ENCODE data around the gene MIPOL1. TPM values are rescaled to one million over a fixed set of nuclear protein-coding genes. Genes with fewer than 3 reads are reported as not detected.

Gene MIPOL1
- total RNA-seq, 4 donors from 2014 or later = 17.0 to 43.4 (median 30.2) TPM

GRCh38 chr14:37585101-37585511 lies 387.4 kb downstream of the MIPOL1 start:
- DNase-seq = no peak
- Histone ChIP-seq H3K27ac (no peak overlapping the region), H3K4me1 (peaks cover 16 to 21% of the 10 kb centered on the region in 2 donors), H3K4me3 (replicated peaks in 1 of 3) (no peak overlapping the region), H3K27me3 (peaks cover 72% of the 10 kb centered on the region), H3K36me3 (no peaks in the 10 kb centered on the region), H3K9me3 (no peaks in the 10 kb centered on the region)
- intact Hi-C loops (cut with DNase I) = no loop called here
- 12 to 15% methylated on average over 19 to 21 of the region's 23 CpGs for WGBS, 2 donors
- TF ChIP-seq CTCF (IDR thresholded peaks at IDR 0.05) (no peak), POLR2A (IDR thresholded peaks at IDR 0.05) (no peak)

DNA sequence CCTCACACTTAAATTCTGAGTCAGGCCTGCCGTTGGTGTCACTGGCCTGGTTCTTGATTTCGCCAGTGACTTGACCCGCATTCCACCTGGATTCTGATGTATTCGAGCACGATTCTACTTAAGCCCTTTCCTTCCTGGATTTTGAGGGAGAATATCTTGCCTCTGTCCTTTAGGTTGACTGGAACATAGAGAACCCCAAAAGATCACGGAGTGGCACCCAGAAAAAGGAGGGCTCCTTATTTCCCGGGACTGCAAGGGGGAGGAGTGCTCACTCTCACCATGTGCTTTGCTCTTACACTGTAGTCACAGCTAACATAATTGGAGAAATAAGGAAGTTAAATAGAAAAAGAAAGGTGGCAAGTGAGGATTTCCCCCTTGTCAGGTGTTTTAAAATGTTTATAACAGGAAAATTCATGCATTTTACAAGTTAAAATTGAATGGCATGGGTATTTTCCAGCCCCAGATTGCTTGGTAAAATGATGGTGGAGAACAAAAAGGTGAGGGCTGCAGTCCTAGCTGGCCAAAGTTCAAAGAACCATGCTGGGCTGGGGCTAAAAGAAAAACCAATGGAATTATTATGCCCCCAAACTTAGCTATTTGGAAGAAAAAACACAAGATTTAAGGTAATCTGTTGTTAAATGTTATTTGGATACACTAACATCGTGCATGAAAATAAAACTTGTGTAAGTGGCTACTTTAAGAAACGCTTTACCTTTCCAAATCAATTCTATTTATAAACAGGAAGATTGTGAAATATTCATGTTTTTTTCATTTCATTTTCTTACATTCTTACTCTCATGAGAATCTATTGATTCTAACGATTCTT lies 388.4 kb downstream of the MIPOL1 start:
- intact Hi-C loops (cut with DNase I) = no loop called here
- H3K36me3 ChIP-seq = no peaks in the 10 kb centered on the region
- no peak for DNase-seq
- H3K4me3 ChIP-seq (replicated peaks in 1 of 3) = no peak overlapping the region
- no peaks in the 10 kb centered on the region for H3K9me3 ChIP-seq
- H3K27ac ChIP-seq = no peak overlapping the region
- TF ChIP-seq POLR2A (IDR thresholded peaks at IDR 0.05) (no peak), CTCF (IDR thresholded peaks at IDR 0.05) (no peak)
- H3K27me3 ChIP-seq = peaks cover 83% of the 10 kb centered on the region
- WGBS, 2 donors = 28 to 34% methylated on average over 10 of the region's 10 CpGs
- peaks cover 16 to 21% of the 10 kb centered on the region in 2 donors for H3K4me1 ChIP-seq

DNA sequence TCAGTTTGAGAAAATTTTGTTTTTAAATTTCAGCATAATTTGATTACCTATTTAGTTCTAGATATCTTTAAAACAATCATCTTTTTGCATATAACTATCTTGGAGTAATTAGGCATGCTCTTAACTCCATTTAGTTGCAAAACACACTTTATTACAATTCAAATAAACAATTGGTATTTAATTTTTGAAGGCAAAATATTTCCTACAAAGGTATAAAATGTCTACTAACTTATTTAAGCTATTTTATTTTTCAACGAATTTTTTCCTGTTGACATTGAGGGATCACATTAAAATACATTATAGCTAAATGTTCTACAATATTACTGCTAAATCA lies 389.0 kb downstream of the MIPOL1 start:
- Histone ChIP-seq H3K9me3 (no peaks in the 10 kb centered on the region), H3K4me3 (replicated peaks in 1 of 3) (no peak overlapping the region), H3K4me1 (peaks cover 20 to 25% of the 10 kb centered on the region in 2 donors), H3K27me3 (peaks cover 89% of the 10 kb centered on the region), H3K36me3 (no peaks in the 10 kb centered on the region), H3K27ac (no peak overlapping the region)
- 7 to 16% methylated on average over 1 of the region's 1 CpG for WGBS, 2 donors
- DNase-seq = no peak
- intact Hi-C loops (cut with DNase I) = no loop called here
- no peak for TF ChIP-seq POLR2A (IDR thresholded peaks at IDR 0.05)
- no peak for TF ChIP-seq CTCF (IDR thresholded peaks at IDR 0.05)

DNA sequence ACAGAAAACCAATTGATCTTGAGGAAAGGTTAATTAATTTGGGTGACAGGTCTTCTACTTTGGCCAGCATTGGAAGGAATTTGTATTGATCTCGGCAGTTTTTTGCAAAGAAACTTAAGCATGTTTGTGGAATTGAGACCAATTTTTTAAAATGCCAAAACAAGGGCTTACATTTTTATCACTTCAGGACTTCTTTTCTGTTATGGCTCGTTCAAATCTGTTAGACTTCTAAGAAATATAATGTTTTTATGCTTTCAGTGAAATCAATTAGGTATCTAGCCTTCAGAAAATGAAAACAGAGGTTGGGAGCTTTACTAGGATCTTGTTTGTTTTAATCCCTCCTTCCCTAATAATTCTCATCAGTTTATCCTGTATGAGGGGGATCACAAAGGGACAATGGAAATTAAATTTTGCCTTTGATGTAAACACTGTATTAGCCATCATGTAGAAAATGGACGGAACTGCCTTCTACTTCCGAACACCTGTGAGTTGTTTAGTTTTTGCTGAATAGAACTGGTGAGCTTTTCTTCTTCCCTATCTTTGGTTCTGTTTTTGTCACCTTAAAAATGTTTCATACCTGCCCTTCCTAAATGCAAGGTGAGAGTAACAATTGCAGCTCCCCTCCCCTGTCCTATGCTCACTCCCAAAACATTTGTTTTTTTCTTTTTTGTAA lies 389.5 kb downstream of the MIPOL1 start:
- Histone ChIP-seq H3K27ac (no peak overlapping the region), H3K4me1 (peaks cover 21 to 30% of the 10 kb centered on the region in 2 donors), H3K9me3 (no peaks in the 10 kb centered on the region), H3K27me3 (peaks cover 94% of the 10 kb centered on the region), H3K4me3 (replicated peaks in 1 of 3) (no peak overlapping the region), H3K36me3 (no peaks in the 10 kb centered on the region)
- intact Hi-C loops (cut with DNase I) = no loop called here
- DNase-seq = no peak
- TF ChIP-seq POLR2A (IDR thresholded peaks at IDR 0.05) (no peak), CTCF (IDR thresholded peaks at IDR 0.05) (no peak)
- 28 to 32% methylated on average over 4 of the region's 4 CpGs for WGBS, 2 donors
